Cardiac septum (tissue), 1 donor: Measurements from ENCODE around the gene ABL2. TPM values are rescaled to one million over a fixed set of nuclear protein-coding genes. Genes with fewer than 3 reads are reported as not detected.
"Not testable (repeated sequence)": the region's sequence is repeated elsewhere in the genome, so short reads cannot be mapped to it uniquely, and the experiment has no call there.

Source experiments
- DNase-seq: peaks from one replicate; pipeline ENCODE4 v3.0.0-alpha.2; 2020; ENCODE audit warnings: low spot score
- intact Hi-C: fragments of 100-400 bp; cut with DNase I; formaldehyde crosslinking; loops from one replicate; pipeline ENCODE4 v1.14.0; 2022
- total RNA-seq: library from RNA; stranded (reverse); fragmentation: NEBNext Ultra II Directional; extraction: Animal tissue kit (Norgen Biotek cat#: 25700); gene quantifications from one replicate; pipeline ENCODE4 v1.2.1, GENCODE V29; 2021
- donor health status: DM: no; HTN: no; CAD: no.

Gene ABL2
- total RNA-seq, 1 donor from 2014 or later, result 14.1 TPM

- intact Hi-C loops, result loop anchor here (5.0 kb wide), 1 partner anchor 49 kb away; no protein-coding TSS in a partner anchor
- no peak for DNase-seq
Observed at GRCh38 chr1:179143322-179143721, 86.2 kb downstream of the ABL2 start.

GRCh38 chr1:179142889-179143299 is 86.6 kb downstream of the ABL2 start:
- DNase-seq, result no peak
- intact Hi-C loops, result loop anchor here (5.0 kb wide), 1 partner anchor 49 kb away; no protein-coding TSS in a partner anchor

- no peak for DNase-seq
- intact Hi-C loops, result loop anchor here (5.0 kb wide), 1 partner anchor 51 kb away; no protein-coding TSS in a partner anchor
Observed at GRCh38 chr1:179141592-179142251, 87.8 kb downstream of the ABL2 start.

- DNase-seq, intact Hi-C loops: not testable (repeated sequence)
Observed at GRCh38 chr1:179138755-179139154, 90.7 kb downstream of the ABL2 start.

GRCh38 chr1:179137617-179138255 is 91.7 kb downstream of the ABL2 start:
- DNase-seq, result no peak
- intact Hi-C loops, result no loop called here

GRCh38 chr1:179135707-179136106 is 93.8 kb downstream of the ABL2 start:
- intact Hi-C loops, DNase-seq: not testable (repeated sequence)

GRCh38 chr1:179135168-179135567 is 94.3 kb downstream of the ABL2 start:
- intact Hi-C loops, DNase-seq: not testable (repeated sequence)

- no peak for DNase-seq
- intact Hi-C loops, result no loop called here
Observed at GRCh38 chr1:179129702-179130473, 99.6 kb downstream of the ABL2 start.

GRCh38 chr1:179128520-179128919 is 101.0 kb downstream of the ABL2 start:
- DNase-seq, result no peak
- intact Hi-C loops, result no loop called here

- no peak for DNase-seq
- intact Hi-C loops, result no loop called here
Observed at GRCh38 chr1:179127163-179127895, 102.1 kb downstream of the ABL2 start.

- intact Hi-C loops, result no loop called here
Observed at GRCh38 chr1:179126338-179127060, 103.0 kb downstream of the ABL2 start.

GRCh38 chr1:179124873-179125272 is 104.6 kb downstream of the ABL2 start:
- intact Hi-C loops, result no loop called here
- no peak for DNase-seq

More at GRCh38 chr1:179126338-179127060, 103.0 kb downstream of the ABL2 start:
- no peak for DNase-seq

GRCh38 chr1:179121159-179121938 is 108.1 kb downstream of the ABL2 start:
- intact Hi-C loops, result loop anchor here (1.0 to 2.0 kb wide), 2 partner anchors 43 to 73 kb away; no protein-coding TSS in a partner anchor
- no peak for DNase-seq

- intact Hi-C loops, result loop anchor here (1.0 to 2.0 kb wide), 2 partner anchors 42 to 74 kb away; no protein-coding TSS in a partner anchor
- DNase-seq, result no peak
Observed at GRCh38 chr1:179120736-179121135, 108.7 kb downstream of the ABL2 start.

- intact Hi-C loops, result no loop called here
- DNase-seq, result no peak
Observed at GRCh38 chr1:179119513-179119912, 110.0 kb downstream of the ABL2 start.

GRCh38 chr1:179115181-179115580 is 114.3 kb downstream of the ABL2 start:
- no peak for DNase-seq
- intact Hi-C loops, result no loop called here

GRCh38 chr1:179108644-179109043 is 120.8 kb downstream of the ABL2 start:
- intact Hi-C loops, result no loop called here
- no peak for DNase-seq
